Activated naive CD8-positive, alpha-beta T cell treated with anti-CD3 and anti-CD28 coated beads, Interleukin-2, amount 10 ng/mL, durations not matched to agents 7 days and 5 days (primary cell): ENCODE results near the gene COMTD1. TPM values are rescaled to one million over a fixed set of nuclear protein-coding genes. Genes with fewer than 3 reads are reported as not detected.

Source experiments
- ATAC-seq: fragments of 150-1000 bp; cut with Tn5 transposase; one replicate; pipeline ENCODE4 v1.10.0; 2021; ENCODE audit warnings: low read depth, moderate library complexity
- POLR2A ChIA-PET: fragments of 350-600 bp; sonication (Branson Sonifier 250); formaldehyde crosslinking; loops from one replicate; lab custom pipeline; 2021; ENCODE audit warnings: antibody characterized with exemption; lab: Charles Lee
- DNase-seq: peaks from one replicate; pipeline ENCODE4 v3.0.0; 2021
- H3K27ac Mint-ChIP-seq: one replicate; pipeline ENCODE4 v1.8.0; 2022; ENCODE audit warnings: mild to moderate bottlenecking, mixed read lengths
- H3K27me3 Mint-ChIP-seq: one replicate; pipeline ENCODE4 v1.8.0; 2022; ENCODE audit warnings: mild to moderate bottlenecking, moderate library complexity, mixed read lengths
- H3K36me3 Mint-ChIP-seq: one replicate; pipeline ENCODE4 v1.8.0; 2021; ENCODE audit warnings: mild to moderate bottlenecking, mixed read lengths
- H3K4me1 Mint-ChIP-seq: one replicate; pipeline ENCODE4 v1.8.0; 2021; ENCODE audit warnings: mixed read lengths
- H3K4me3 Mint-ChIP-seq: one replicate; pipeline ENCODE4 v1.8.0; 2022; ENCODE audit warnings: mild to moderate bottlenecking, moderate library complexity, mixed read lengths
- H3K9me3 Mint-ChIP-seq: one replicate; pipeline ENCODE4 v1.8.0; 2021; ENCODE audit warnings: mixed read lengths
- total RNA-seq, 2 experiments: library from RNA; stranded (reverse); gene quantifications; one replicate each; pipeline ENCODE4 v1.2.3, GENCODE V29; 2021

Gene COMTD1
- total RNA-seq, 2 experiments from 2014 or later: 40.8 to 42.3 TPM

GRCh38 chr10:75261813-75262705, 26.3 kb upstream of the COMTD1 start:
- ATAC-seq (no peak), DNase-seq (no peak)
- Mint-ChIP-seq H3K36me3 (no peaks in the 10 kb centered on the region), H3K4me1 (no peaks in the 10 kb centered on the region), H3K27ac (no peak overlapping the region), H3K27me3 (peaks cover 3% of the 10 kb centered on the region), H3K4me3 (no peak overlapping the region), H3K9me3 (peaks cover 8% of the 10 kb centered on the region)
- POLR2A ChIA-PET: no interaction called here

GRCh38 chr10:75260990-75261389, 25.2 kb upstream of the COMTD1 start:
- ATAC-seq (no peak), DNase-seq (no peak)
- Mint-ChIP-seq H3K27ac (no peak overlapping the region), H3K9me3 (peaks cover 8% of the 10 kb centered on the region), H3K27me3 (peaks cover 2% of the 10 kb centered on the region), H3K36me3 (no peaks in the 10 kb centered on the region), H3K4me3 (no peak overlapping the region), H3K4me1 (no peaks in the 10 kb centered on the region)
- POLR2A ChIA-PET: no interaction called here

GRCh38 chr10:75254739-75255138, 19.0 kb upstream of the COMTD1 start:
- H3K27me3 Mint-ChIP-seq: peaks cover 6% of the 10 kb centered on the region
- H3K4me1 Mint-ChIP-seq: no peaks in the 10 kb centered on the region
- H3K9me3 Mint-ChIP-seq: peaks cover 11% of the 10 kb centered on the region
- ATAC-seq (no peak), DNase-seq (no peak)
- H3K36me3 Mint-ChIP-seq: peaks cover 3% of the 10 kb centered on the region
- H3K27ac Mint-ChIP-seq: no peak overlapping the region
- POLR2A ChIA-PET: no interaction called here
- no peak overlapping the region for H3K4me3 Mint-ChIP-seq

- no peak overlapping the region for H3K27ac Mint-ChIP-seq
- peaks cover 6% of the 10 kb centered on the region for H3K27me3 Mint-ChIP-seq
- no peak overlapping the region for H3K4me3 Mint-ChIP-seq
- ATAC-seq (no peak), DNase-seq (no peak)
- H3K36me3 Mint-ChIP-seq: peaks cover 3% of the 10 kb centered on the region
- POLR2A ChIA-PET: no interaction called here
- peaks cover 11% of the 10 kb centered on the region for H3K9me3 Mint-ChIP-seq
- no peaks in the 10 kb centered on the region for H3K4me1 Mint-ChIP-seq
Observed at GRCh38 chr10:75253281-75254220, 17.8 kb upstream of the COMTD1 start.

- no peak overlapping the region for H3K4me3 Mint-ChIP-seq
- ATAC-seq (no peak), DNase-seq (no peak)
- no peaks in the 10 kb centered on the region for H3K4me1 Mint-ChIP-seq
- POLR2A ChIA-PET: no interaction called here
- peaks cover 4% of the 10 kb centered on the region for H3K27me3 Mint-ChIP-seq
- peaks cover 3% of the 10 kb centered on the region for H3K36me3 Mint-ChIP-seq
- peaks cover 11% of the 10 kb centered on the region for H3K9me3 Mint-ChIP-seq
- no peak overlapping the region for H3K27ac Mint-ChIP-seq
Observed at GRCh38 chr10:75250934-75251333, 15.2 kb upstream of the COMTD1 start.

GRCh38 chr10:75247797-75248196, 12.0 kb upstream of the COMTD1 start:
- Mint-ChIP-seq H3K4me3 (no peak overlapping the region), H3K4me1 (no peaks in the 10 kb centered on the region), H3K9me3 (peaks cover 3% of the 10 kb centered on the region), H3K27me3 (peaks cover 2% of the 10 kb centered on the region), H3K27ac (no peak overlapping the region), H3K36me3 (peaks cover 3% of the 10 kb centered on the region)
- no peak for ATAC-seq
- POLR2A ChIA-PET: no interaction called here
- no peak for DNase-seq

GRCh38 chr10:75246506-75246905, 10.7 kb upstream of the COMTD1 start:
- no peaks in the 10 kb centered on the region for H3K27me3 Mint-ChIP-seq
- no peaks in the 10 kb centered on the region for H3K9me3 Mint-ChIP-seq
- H3K36me3 Mint-ChIP-seq: no peaks in the 10 kb centered on the region
- no peak overlapping the region for H3K27ac Mint-ChIP-seq
- DNase-seq (no peak), ATAC-seq (no peak)
- no peaks in the 10 kb centered on the region for H3K4me1 Mint-ChIP-seq
- H3K4me3 Mint-ChIP-seq: no peak overlapping the region
- POLR2A ChIA-PET: no interaction called here

GRCh38 chr10:75245354-75246250, 9.8 kb upstream of the COMTD1 start:
- no peak for DNase-seq
- H3K9me3 Mint-ChIP-seq: no peaks in the 10 kb centered on the region
- H3K36me3 Mint-ChIP-seq: no peaks in the 10 kb centered on the region
- H3K27ac Mint-ChIP-seq: no peak overlapping the region
- no peaks in the 10 kb centered on the region for H3K4me1 Mint-ChIP-seq
- POLR2A ChIA-PET: no interaction called here
- ATAC-seq: no peak
- H3K27me3 Mint-ChIP-seq: no peaks in the 10 kb centered on the region
- no peak overlapping the region for H3K4me3 Mint-ChIP-seq

GRCh38 chr10:75244487-75245353, 9.0 kb upstream of the COMTD1 start:
- POLR2A ChIA-PET: no interaction called here
- no peaks in the 10 kb centered on the region for H3K9me3 Mint-ChIP-seq
- DNase-seq (no peak), ATAC-seq (no peak)
- H3K4me3 Mint-ChIP-seq: no peak overlapping the region
- no peak overlapping the region for H3K27ac Mint-ChIP-seq
- no peaks in the 10 kb centered on the region for H3K36me3 Mint-ChIP-seq
- H3K4me1 Mint-ChIP-seq: no peaks in the 10 kb centered on the region
- H3K27me3 Mint-ChIP-seq: no peaks in the 10 kb centered on the region

GRCh38 chr10:75243426-75243825, 7.7 kb upstream of the COMTD1 start:
- POLR2A ChIA-PET: no interaction called here

GRCh38 chr10:75240329-75241076, 4.7 kb upstream of the COMTD1 start:
- POLR2A ChIA-PET: no interaction called here
- no peak for DNase-seq
- no peaks in the 10 kb centered on the region for H3K9me3 Mint-ChIP-seq
- no peak for ATAC-seq
- peaks cover 6% of the 10 kb centered on the region for H3K4me1 Mint-ChIP-seq
- H3K36me3 Mint-ChIP-seq: no peaks in the 10 kb centered on the region
- H3K4me3 Mint-ChIP-seq: no peak overlapping the region
- H3K27ac Mint-ChIP-seq: no peak overlapping the region
- H3K27me3 Mint-ChIP-seq: no peaks in the 10 kb centered on the region

More at GRCh38 chr10:75243426-75243825, 7.7 kb upstream of the COMTD1 start:
- Mint-ChIP-seq H3K4me1 (no peaks in the 10 kb centered on the region), H3K27ac (no peak overlapping the region), H3K27me3 (no peaks in the 10 kb centered on the region), H3K36me3 (no peaks in the 10 kb centered on the region), H3K4me3 (no peak overlapping the region), H3K9me3 (no peaks in the 10 kb centered on the region)
- no peak for DNase-seq
- ATAC-seq: no peak
